Posterior cingulate gyrus (tissue), 11 donors: Measurements from ENCODE around the gene MYBPC3.

ENCODE experiments used
- DNase-seq, 10 donors: peaks; one replicate each; pipeline versions ENCODE4 v3.0.0 to v3.0.0-alpha.2; 2020 to 2021; ENCODE audit warnings: mixed read lengths in 3 of 10
- intact Hi-C: fragments of 100-400 bp; cut with DNase I; formaldehyde crosslinking; loops from one replicate; pipeline ENCODE4 v1.15.1; 2023

Gene MYBPC3

GRCh38 chr11:47352556-47352955 lies at the start of gene MYBPC3:
Gene MYBPC3 (minus strand): TSS chr11:47352702. CDS start chr11:47352647, 55 bp downstream.
- intact Hi-C loops = loop anchor here (10.0 kb wide), 1 partner anchor 78 kb away; the partner anchor contains the start of gene MADD

GRCh38 chr11:47400768-47401279 lies 48.3 kb upstream of the MYBPC3 start:
- intact Hi-C loops = no loop called here
- peak in 3 of 10 donors; percentile 9 to 58 (median 48) for DNase-seq

More at GRCh38 chr11:47352556-47352955, at the start of gene MYBPC3:
- DNase-seq = no peak

GRCh38 chr11:47399860-47400767 lies 47.6 kb upstream of the MYBPC3 start:
- intact Hi-C loops = no loop called here
- DNase-seq = peak in 3 of 10 donors; percentile 12 to 69 (median 35)

GRCh38 chr11:47398551-47398950 lies 46.0 kb upstream of the MYBPC3 start:
- DNase-seq = peak in 3 of 10 donors; percentile 8 to 73 (median 23)
- intact Hi-C loops = no loop called here

GRCh38 chr11:47398011-47398410 lies 45.5 kb upstream of the MYBPC3 start:
- intact Hi-C loops = no loop called here

GRCh38 chr11:47396049-47396320 lies 43.5 kb upstream of the MYBPC3 start:
- intact Hi-C loops = no loop called here
- DNase-seq = peak in 2 of 10 donors; percentile 31 to 66

More at GRCh38 chr11:47398011-47398410, 45.5 kb upstream of the MYBPC3 start:
- DNase-seq = peak in 2 of 10 donors; percentile 36 to 43

- intact Hi-C loops = no loop called here
- peak in 3 of 10 donors; percentile 68 to 83 (median 79) for DNase-seq
Measured at GRCh38 chr11:47395223-47396048, 42.9 kb upstream of the MYBPC3 start.

- DNase-seq = peak in 3 of 10 donors; percentile 73 to 82 (median 74)
- intact Hi-C loops = no loop called here
Measured at GRCh38 chr11:47394322-47395222, 42.1 kb upstream of the MYBPC3 start.

GRCh38 chr11:47394050-47394321 lies 41.5 kb upstream of the MYBPC3 start:
- DNase-seq = peak in 4 of 10 donors; percentile 23 to 82 (median 61)
- intact Hi-C loops = no loop called here

- peak in 4 of 10 donors; percentile 24 to 84 (median 78) for DNase-seq
- intact Hi-C loops = no loop called here
Measured at GRCh38 chr11:47393163-47394049, 40.9 kb upstream of the MYBPC3 start.

GRCh38 chr11:47392546-47393162 lies 40.2 kb upstream of the MYBPC3 start:
- intact Hi-C loops = no loop called here
- DNase-seq = peak in 3 of 10 donors; percentile 54 to 80 (median 77)

- peak in 3 of 10 donors; percentile 31 to 69 (median 62) for DNase-seq
- intact Hi-C loops = no loop called here
Measured at GRCh38 chr11:47391711-47392432, 39.4 kb upstream of the MYBPC3 start.

GRCh38 chr11:47391077-47391583 lies 38.6 kb upstream of the MYBPC3 start:
- DNase-seq = peak in 2 of 10 donors; percentile 62 to 83
- intact Hi-C loops = no loop called here

- DNase-seq = peak in 1 of 10 donors; percentile 72
- intact Hi-C loops = no loop called here
Measured at GRCh38 chr11:47390422-47390760, 37.9 kb upstream of the MYBPC3 start.

GRCh38 chr11:47389577-47390421 lies 37.3 kb upstream of the MYBPC3 start:
- peak in 2 of 10 donors; percentile 56 to 65 for DNase-seq
- intact Hi-C loops = no loop called here

GRCh38 chr11:47388697-47389576 lies 36.4 kb upstream of the MYBPC3 start:
- DNase-seq = peak in 2 of 10 donors; percentile 71 to 74
- intact Hi-C loops = no loop called here
